Measurements from ENCODE around the gene RNF144A.

DNA sequence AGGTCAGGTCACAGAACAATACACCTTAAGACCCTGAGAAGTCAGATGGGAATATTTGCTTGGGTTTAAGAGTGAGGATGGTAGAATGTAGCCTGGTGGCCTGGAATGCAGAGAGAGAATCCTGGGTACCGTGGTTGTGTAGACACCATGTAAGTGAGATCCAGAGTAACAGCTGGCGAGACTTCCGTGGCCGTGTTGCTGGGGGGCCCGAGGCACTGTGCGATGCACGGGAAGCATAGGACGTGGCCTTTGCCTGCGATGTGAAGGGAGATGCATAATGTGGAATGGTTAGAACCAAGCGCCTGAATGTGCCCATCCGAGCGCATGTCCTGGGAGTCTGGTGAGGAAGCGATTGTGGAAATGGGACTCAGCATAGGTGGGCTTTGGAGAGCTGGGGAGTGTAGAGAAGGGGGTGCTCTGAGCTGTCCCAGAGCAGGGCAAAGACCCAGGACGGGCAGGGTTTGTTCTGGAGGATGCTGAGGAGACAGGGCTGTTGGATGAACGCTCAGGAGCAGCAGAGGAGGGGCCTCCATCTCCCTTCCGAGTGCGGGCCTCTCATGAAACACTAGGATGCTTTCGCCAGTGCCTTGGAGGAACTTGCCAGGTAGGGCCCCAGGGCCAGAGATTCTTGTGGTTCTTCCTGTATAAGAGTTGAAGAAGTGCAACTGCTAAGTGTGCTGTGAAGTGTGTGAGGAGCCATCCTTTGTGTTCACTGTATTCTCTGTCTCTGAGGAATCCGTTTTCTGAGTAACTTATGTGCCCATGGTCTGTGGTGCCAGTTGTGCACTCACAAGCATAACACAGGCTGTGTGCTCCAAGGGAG is 7.1 kb downstream of the RNF144A start:
- no peak for TF ChIP-seq POLR2A (IDR thresholded peaks at IDR 0.05; ENCODE audit: low read depth, low read length)
- TF ChIP-seq TCF12 (IDR thresholded peaks at IDR 0.05; ENCODE audit: low read depth, low read length), result no peak
- TF ChIP-seq, protein P1, sequence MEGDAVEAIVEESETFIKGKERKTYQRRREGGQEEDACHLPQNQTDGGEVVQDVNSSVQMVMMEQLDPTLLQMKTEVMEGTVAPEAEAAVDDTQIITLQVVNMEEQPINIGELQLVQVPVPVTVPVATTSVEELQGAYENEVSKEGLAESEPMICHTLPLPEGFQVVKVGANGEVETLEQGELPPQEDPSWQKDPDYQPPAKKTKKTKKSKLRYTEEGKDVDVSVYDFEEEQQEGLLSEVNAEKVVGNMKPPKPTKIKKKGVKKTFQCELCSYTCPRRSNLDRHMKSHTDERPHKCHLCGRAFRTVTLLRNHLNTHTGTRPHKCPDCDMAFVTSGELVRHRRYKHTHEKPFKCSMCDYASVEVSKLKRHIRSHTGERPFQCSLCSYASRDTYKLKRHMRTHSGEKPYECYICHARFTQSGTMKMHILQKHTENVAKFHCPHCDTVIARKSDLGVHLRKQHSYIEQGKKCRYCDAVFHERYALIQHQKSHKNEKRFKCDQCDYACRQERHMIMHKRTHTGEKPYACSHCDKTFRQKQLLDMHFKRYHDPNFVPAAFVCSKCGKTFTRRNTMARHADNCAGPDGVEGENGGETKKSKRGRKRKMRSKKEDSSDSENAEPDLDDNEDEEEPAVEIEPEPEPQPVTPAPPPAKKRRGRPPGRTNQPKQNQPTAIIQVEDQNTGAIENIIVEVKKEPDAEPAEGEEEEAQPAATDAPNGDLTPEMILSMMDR (IDR thresholded peaks at IDR 0.05 in 2 of 3, conservative IDR thresholded peaks at IDR 0.05 in 1 of 3; ENCODE audit: control insufficient read depth in 2 of 3, extremely low read depth in 1 of 3, insufficient read depth in 1 of 3, low read depth in 3 of 3, low read length in 3 of 3), result no peak
- no peak for TF ChIP-seq EZH2 (IDR thresholded peaks at IDR 0.05; ENCODE audit: borderline replicate concordance, control insufficient read depth, low read depth, low read length)
- no peak for TF ChIP-seq FOXM1 (IDR thresholded peaks at IDR 0.05; ENCODE audit: low read depth, low read length)
- TF ChIP-seq, protein P2, sequence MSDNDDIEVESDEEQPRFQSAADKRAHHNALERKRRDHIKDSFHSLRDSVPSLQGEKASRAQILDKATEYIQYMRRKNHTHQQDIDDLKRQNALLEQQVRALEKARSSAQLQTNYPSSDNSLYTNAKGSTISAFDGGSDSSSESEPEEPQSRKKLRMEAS (IDR thresholded peaks at IDR 0.05; ENCODE audit: low read depth, low read length), result no peak
- TF ChIP-seq NR2C2 (IDR thresholded peaks at IDR 0.05; ENCODE audit: borderline replicate concordance, control insufficient read depth, insufficient read length, low read depth), result no peak
- TF ChIP-seq, protein P3, sequence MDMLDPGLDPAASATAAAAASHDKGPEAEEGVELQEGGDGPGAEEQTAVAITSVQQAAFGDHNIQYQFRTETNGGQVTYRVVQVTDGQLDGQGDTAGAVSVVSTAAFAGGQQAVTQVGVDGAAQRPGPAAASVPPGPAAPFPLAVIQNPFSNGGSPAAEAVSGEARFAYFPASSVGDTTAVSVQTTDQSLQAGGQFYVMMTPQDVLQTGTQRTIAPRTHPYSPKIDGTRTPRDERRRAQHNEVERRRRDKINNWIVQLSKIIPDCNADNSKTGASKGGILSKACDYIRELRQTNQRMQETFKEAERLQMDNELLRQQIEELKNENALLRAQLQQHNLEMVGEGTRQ (IDR thresholded peaks at IDR 0.05; ENCODE audit: borderline replicate concordance, low read depth, low read length), result no peak
